K562 (cell line): ENCODE results near the gene KLK11. TPM values are rescaled to one million over a fixed set of nuclear protein-coding genes. Genes with fewer than 3 reads are reported as not detected.

ENCODE experiments used
- ATAC-seq: fragments of 200-7000 bp; cut with Tn5 transposase; 3 replicates; pipeline ENCODE4 v1.9.1; 2020; ENCODE audit warnings: moderate library complexity
- BruUV-seq: library from RNA; stranded (reverse); fragments of 400-500 nt; replicated peaks from 2 replicates; lab custom pipeline; 2021; lab: Mats Ljungman, UMichigan
- CTCF ChIA-PET: fragments of 300-600 bp; formaldehyde crosslinking; extraction: SDS; loops from one replicate; lab custom pipeline; 2021; ENCODE audit warnings: low intra/inter-chr PET ratio; lab: Yijun Ruan, JAX
- POLR2A ChIA-PET: fragments of 300-600, 350-650 bp; sonication (Branson Sonifier 250); formaldehyde crosslinking; extraction: SDS; loops from one replicate; lab custom pipeline; 2021; ENCODE audit warnings: antibody characterized with exemption, inconsistent platforms; lab: Yijun Ruan, JAX
- DNase-seq, 4 experiments: peaks; one replicate each; pipeline versions ENCODE4 v3.0.0 to v3.0.0-alpha.2; 2011 to 2018; ENCODE audit warnings: low spot score in 3 of 4, mixed read lengths in 3 of 4; ENCODE audit errors: extremely low read depth in 1 of 4
- FAIRE-seq: peaks from 2 replicates; lab custom pipeline; 2011; peaks lifted over from hg19 to GRCh38; lab: Jason Lieb, UNC
- H2AFZ ChIP-seq: 2 replicates; pipeline ENCODE4 v1.6.0; 2011; ENCODE audit warnings: low read depth, low read length, control low read depth, inconsistent platforms
- H3K27ac ChIP-seq: fragments of 200-600 bp; 3 replicates; pipeline ENCODE4 v1.8.0; 2011; ENCODE audit warnings: low read depth, mild to moderate bottlenecking, control low read depth, inconsistent platforms, low read length, moderate library complexity, mixed read lengths; ENCODE audit errors: extremely low read depth
- H3K27me3 ChIP-seq, 2 experiments: fragments of 300-600 bp in 1 of 2; 2 replicates in 1 of 2; 3 replicates in 1 of 2; pipeline versions ENCODE4 v1.6.0 to v1.8.0; 2011; ENCODE audit warnings: inconsistent platforms in 2 of 2, low read length in 2 of 2, mild to moderate bottlenecking in 1 of 2, mixed read lengths in 1 of 2, moderate library complexity in 1 of 2; ENCODE audit not compliant: control insufficient read depth in 2 of 2, insufficient read depth in 2 of 2
- H3K36me3 ChIP-seq: fragments of 300-600 bp; 3 replicates; pipeline ENCODE4 v1.8.0; 2011; ENCODE audit warnings: mild to moderate bottlenecking, low read length, inconsistent platforms; ENCODE audit not compliant: control insufficient read depth, insufficient read depth
- H3K4me1 ChIP-seq, 2 experiments: fragments of 200-600 bp in 1 of 2; replicated peaks in 1 of 2; 2 replicates in 1 of 2; 3 replicates in 1 of 2; pipeline versions ENCODE4 v1.5.1 to v1.8.0; 2011; ENCODE audit warnings: inconsistent platforms in 2 of 2, low read length in 2 of 2, mild to moderate bottlenecking in 1 of 2, mixed read lengths in 1 of 2, moderate library complexity in 1 of 2; ENCODE audit not compliant: control insufficient read depth in 2 of 2, insufficient read depth in 2 of 2
- H3K4me2 ChIP-seq: 2 replicates; pipeline ENCODE4 v1.6.1; 2011; ENCODE audit warnings: low read length, control low read depth, inconsistent platforms, mixed read lengths; ENCODE audit not compliant: insufficient read depth
- H3K4me3 ChIP-seq: fragments of 200-600 bp; sonication (generic), shearing (Covaris generic); 2 replicates; pipeline ENCODE4 v1.5.1; 2016; ENCODE audit warnings: control low read depth, inconsistent platforms
- H3K79me2 ChIP-seq: fragments of 200-600 bp; 3 replicates; pipeline ENCODE4 v1.8.0; 2011; ENCODE audit warnings: low read length, inconsistent platforms; ENCODE audit not compliant: control insufficient read depth, insufficient read depth
- H3K9ac ChIP-seq, 2 experiments: 2 replicates each; pipeline versions ENCODE4 v1.6.0 to v1.6.1; 2011; ENCODE audit warnings: low read depth in 2 of 2, low read length in 2 of 2, control low read depth in 1 of 2, inconsistent platforms in 1 of 2, mild to moderate bottlenecking in 1 of 2, mixed read lengths in 1 of 2; ENCODE audit not compliant: insufficient read depth in 1 of 2
- H3K9me1 ChIP-seq: one replicate; pipeline ENCODE4 v1.6.0; 2011; ENCODE audit warnings: inconsistent platforms, mild to moderate bottlenecking, low read length, moderate library complexity; ENCODE audit not compliant: control insufficient read depth, insufficient read depth
- H3K9me3 ChIP-seq: replicated peaks from 2 replicates; pipeline ENCODE4 v1.5.1; 2011; ENCODE audit warnings: low read depth, low read length, inconsistent platforms; ENCODE audit not compliant: control insufficient read depth, insufficient read depth
- H4K20me1 ChIP-seq: replicated peaks from 2 replicates; pipeline ENCODE4 v1.6.1; 2011; ENCODE audit warnings: low read length, inconsistent platforms, mixed read lengths; ENCODE audit not compliant: control insufficient read depth, insufficient read depth
- ZBTB49 ChIP-seq: sonication (generic); formaldehyde crosslinking; IDR thresholded peaks from 2 replicates; pipeline ENCODE4 v1.8.0; 2022; ENCODE audit warnings: missing genetic modification reagents, mild to moderate bottlenecking, borderline replicate concordance
- WGBS: fragments of 100-300 bp; shearing (Covaris generic); methylation state at CpG from one replicate; pipeline ENCODE4 v1.1.6; 2016; ENCODE audit warnings: low coverage, mixed read lengths; ENCODE audit not compliant: insufficient coverage; ENCODE audit errors: missing lambda C conversion rate; 5-methylcytosine and 5-hydroxymethylcytosine counted together
- in situ Hi-C: fragments of 300-500 bp; cut with MboI; formaldehyde crosslinking; loops from 4 replicates; pipeline ENCODE4 v1.15.0; 2018; ENCODE audit warnings: inconsistent platforms, mixed read lengths
- intact Hi-C: fragments of 100-400 bp; cut with micrococcal nuclease; formaldehyde crosslinking; loops from 2 replicates; pipeline ENCODE4 v1.14.2; 2022
- polyA plus RNA-seq, 8 experiments: library from polyadenylated mRNA; depleted of rRNA in 4 of 8; stranded (reverse) in 5 of 8; unstranded in 3 of 8; fragments of >200 nt; fragmentation: Nextera tagmentation in 2 of 8; fragmentation: Illumina TruSeq in 1 of 8; extraction: Ambion mirVana in 2 of 8; extraction: Trizol in 1 of 8; gene quantifications; 2 replicates each; pipeline versions ENCODE4 v1.2.1 to v1.2.3, GENCODE V29; 2011 to 2014; ENCODE audit warnings: inconsistent platforms in 1 of 8, missing spikeins in 1 of 8
- total RNA-seq, 7 experiments: library from RNA; depleted of rRNA in 6 of 7; stranded (reverse); fragments of >200 nt in 6 of 7; fragmentation: Illumina TruSeq in 2 of 7; extraction: Trizol in 2 of 7; gene quantifications; 2 replicates each; pipeline versions ENCODE4 v1.2.1 to v1.2.3, GENCODE V29; 2011 to 2021; ENCODE audit warnings: low replicate concordance in 1 of 7
- TF ChIP-seq, protein P1 (sequence below): fragments of 450-650 bp; IDR thresholded peaks from 2 replicates; pipeline ENCODE4 v1.6.1; 2016

The KLK11 gene
- total and polyA plus RNA-seq, 9 of the 15 experiments (the other 6 are each of a cell fraction or from before 2014, with no cell fraction given) = not detected

GRCh38 chr19:50977626-50978025 is 48.8 kb downstream of the KLK11 start:
- ChIA-PET POLR2A (no interaction called here), CTCF (interaction anchor here (0.6 kb wide), 1 partner anchor 618 kb away, joined by 4 read pairs; no protein-coding TSS in a partner anchor)
- Histone ChIP-seq H3K4me3 (no peak overlapping the region), H3K9me3 (no peaks in the 10 kb centered on the region), H3K4me1 (no peaks in the 10 kb centered on the region; a peak in 1 of 5 replicates), H3K79me2 (no peaks in the 10 kb centered on the region), H3K36me3 (no peaks in the 10 kb centered on the region), H3K4me2 (no peak overlapping the region), H4K20me1 (no peaks in the 10 kb centered on the region), H3K27me3 (peaks cover 2 to 14% of the 10 kb centered on the region in 2 experiments; a peak in 2 of 5 replicates), H3K27ac (no peak overlapping the region), H3K9ac (no peak overlapping the region)
- no peak for ATAC-seq
- in situ Hi-C loops = no loop called here
- 3% methylated on average over 4 of the region's 4 CpGs for WGBS
- no peak for FAIRE-seq
- no TSS peak for BruUV-seq
- intact Hi-C loops = no loop called here
- TF ChIP-seq ZBTB49 = no peak
- TF ChIP-seq, protein P1, sequence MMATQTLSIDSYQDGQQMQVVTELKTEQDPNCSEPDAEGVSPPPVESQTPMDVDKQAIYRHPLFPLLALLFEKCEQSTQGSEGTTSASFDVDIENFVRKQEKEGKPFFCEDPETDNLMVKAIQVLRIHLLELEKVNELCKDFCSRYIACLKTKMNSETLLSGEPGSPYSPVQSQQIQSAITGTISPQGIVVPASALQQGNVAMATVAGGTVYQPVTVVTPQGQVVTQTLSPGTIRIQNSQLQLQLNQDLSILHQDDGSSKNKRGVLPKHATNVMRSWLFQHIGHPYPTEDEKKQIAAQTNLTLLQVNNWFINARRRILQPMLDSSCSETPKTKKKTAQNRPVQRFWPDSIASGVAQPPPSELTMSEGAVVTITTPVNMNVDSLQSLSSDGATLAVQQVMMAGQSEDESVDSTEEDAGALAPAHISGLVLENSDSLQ = peak; percentile 62; the same call in 1 of the 2 replicates
- TF ChIP-seq, all 486 proteins: peak for 1
- Histone ChIP-seq H3K9me1 (no peaks in the 10 kb centered on the region), H2AFZ (no peak overlapping the region)
- no peak for DNase-seq
